ENCODE results near the gene RBFOX2. TPM values are rescaled to one million over a fixed set of nuclear protein-coding genes. Genes with fewer than 3 reads are reported as not detected.

RBFOX2 gene
- total and polyA plus RNA-seq, 2 experiments from 2014 or later, result 299 to 339 TPM

GRCh38 chr22:36037102-36037758, 8.6 kb upstream of the RBFOX2 start:
- no peak for DNase-seq (ENCODE audit: low read depth in 1 of 2, low spot score in 1 of 2)
- Histone ChIP-seq H3K27ac (no peak overlapping the region), H3K4me1 (ENCODE audit: low read depth) (peaks cover 22% of the 10 kb centered on the region), H3K4me3 (no peak overlapping the region), H3K27me3 (no peaks in the 10 kb centered on the region), H3K36me3 (no peaks in the 10 kb centered on the region), H3K9me3 (ENCODE audit: low read depth) (no peaks in the 10 kb centered on the region)
- no peak for TF ChIP-seq CTCF (IDR thresholded peaks at IDR 0.05; ENCODE audit: low read depth, low read length)

GRCh38 chr22:36036167-36036624, 7.6 kb upstream of the RBFOX2 start:
- no peaks in the 10 kb centered on the region for H3K27me3 ChIP-seq
- no peak for TF ChIP-seq CTCF (IDR thresholded peaks at IDR 0.05; ENCODE audit: low read depth, low read length)
- no peaks in the 10 kb centered on the region for H3K9me3 ChIP-seq (ENCODE audit: low read depth)
- no peak overlapping the region for H3K4me3 ChIP-seq
- DNase-seq (ENCODE audit: low read depth in 1 of 2, low spot score in 1 of 2), result no peak
- H3K36me3 ChIP-seq, result no peaks in the 10 kb centered on the region
- H3K4me1 ChIP-seq (ENCODE audit: low read depth), result peaks cover 22% of the 10 kb centered on the region
- H3K27ac ChIP-seq, result peak overlapping the region; percentile 58

GRCh38 chr22:36032611-36033010, 4.0 kb upstream of the RBFOX2 start:
- Histone ChIP-seq H3K36me3 (no peaks in the 10 kb centered on the region), H3K27me3 (no peaks in the 10 kb centered on the region), H3K9me3 (ENCODE audit: low read depth) (no peaks in the 10 kb centered on the region), H3K4me3 (no peak overlapping the region), H3K27ac (no peak overlapping the region), H3K4me1 (ENCODE audit: low read depth) (peaks cover 22% of the 10 kb centered on the region)
- TF ChIP-seq CTCF (IDR thresholded peaks at IDR 0.05; ENCODE audit: low read depth, low read length), result no peak
- DNase-seq (ENCODE audit: low read depth in 1 of 2, low spot score in 1 of 2), result no peak

GRCh38 chr22:36029406-36029755, 757 bp upstream of the RBFOX2 start:
- TF ChIP-seq CTCF (IDR thresholded peaks at IDR 0.05; ENCODE audit: low read depth, low read length), result no peak
- Histone ChIP-seq H3K9me3 (ENCODE audit: low read depth) (no peaks in the 10 kb centered on the region), H3K4me1 (ENCODE audit: low read depth) (no peaks in the 10 kb centered on the region), H3K4me3 (peak overlapping the region; percentile 7), H3K36me3 (no peaks in the 10 kb centered on the region), H3K27me3 (no peaks in the 10 kb centered on the region), H3K27ac (no peak overlapping the region)
- no peak for DNase-seq (ENCODE audit: low read depth in 1 of 2, low spot score in 1 of 2)

GRCh38 chr22:36027935-36028645, 534 bp downstream of the RBFOX2 start:
- no peaks in the 10 kb centered on the region for H3K27me3 ChIP-seq
- TF ChIP-seq CTCF (IDR thresholded peaks at IDR 0.05; ENCODE audit: low read depth, low read length), result no peak
- peak overlapping the region; percentile 86 for H3K27ac ChIP-seq
- peaks cover 12% of the 10 kb centered on the region for H3K4me1 ChIP-seq (ENCODE audit: low read depth)
- peak overlapping the region; percentile 98 for H3K4me3 ChIP-seq
- H3K9me3 ChIP-seq (ENCODE audit: low read depth), result no peaks in the 10 kb centered on the region
- H3K36me3 ChIP-seq, result no peaks in the 10 kb centered on the region
- DNase-seq (ENCODE audit: low read depth in 1 of 2, low spot score in 1 of 2), result peak in 1 of 2 donors; percentile 74

All from cardiac muscle cell (in vitro differentiated cells and primary cell).